ENCODE results near the gene POM121L12. TPM values are rescaled to one million over a fixed set of nuclear protein-coding genes. Genes with fewer than 3 reads are reported as not detected.

Gene POM121L12
- total RNA-seq, result not detected in 2 replicates

GRCh38 chr7:53035499-53036412 lies at the start of gene POM121L12:
TSS of gene POM121L12 (plus strand) at chr7:53035633. CDS start at chr7:53035672, 39 bp downstream.
- Mint-ChIP-seq H3K4me3 (no peak within 1 kb of the TSS), H3K27ac (no peak within 1 kb of the TSS), H3K27me3 (ENCODE audit: insufficient read depth) (no peaks in the 10 kb centered on the region), H3K4me1 (ENCODE audit: low read depth) (no peaks in the 10 kb centered on the region), H3K9me3 (peaks cover 41% of the 10 kb centered on the region), H3K36me3 (ENCODE audit: low read depth) (no peaks in the 10 kb centered on the region)
- no peak for DNase-seq (ENCODE audit: low spot score)
- intact Hi-C loops (cut with micrococcal nuclease), result no loop called here

- no peak for DNase-seq (ENCODE audit: low spot score)
- intact Hi-C loops (cut with micrococcal nuclease), result no loop called here
- no peaks in the 10 kb centered on the region for H3K4me1 Mint-ChIP-seq (ENCODE audit: low read depth)
- H3K36me3 Mint-ChIP-seq (ENCODE audit: low read depth), result no peaks in the 10 kb centered on the region
- no peak overlapping the region for H3K27ac Mint-ChIP-seq
- H3K27me3 Mint-ChIP-seq (ENCODE audit: insufficient read depth), result no peaks in the 10 kb centered on the region
- peaks cover 55% of the 10 kb centered on the region for H3K9me3 Mint-ChIP-seq
- H3K4me3 Mint-ChIP-seq, result no peak overlapping the region
Measured at GRCh38 chr7:52992001-52992400, 43.4 kb upstream of the POM121L12 start.

GRCh38 chr7:52992479-52993162 lies 42.8 kb upstream of the POM121L12 start:
- DNase-seq (ENCODE audit: low spot score), result no peak
- H3K9me3 Mint-ChIP-seq, result peaks cover 50% of the 10 kb centered on the region

DNA sequence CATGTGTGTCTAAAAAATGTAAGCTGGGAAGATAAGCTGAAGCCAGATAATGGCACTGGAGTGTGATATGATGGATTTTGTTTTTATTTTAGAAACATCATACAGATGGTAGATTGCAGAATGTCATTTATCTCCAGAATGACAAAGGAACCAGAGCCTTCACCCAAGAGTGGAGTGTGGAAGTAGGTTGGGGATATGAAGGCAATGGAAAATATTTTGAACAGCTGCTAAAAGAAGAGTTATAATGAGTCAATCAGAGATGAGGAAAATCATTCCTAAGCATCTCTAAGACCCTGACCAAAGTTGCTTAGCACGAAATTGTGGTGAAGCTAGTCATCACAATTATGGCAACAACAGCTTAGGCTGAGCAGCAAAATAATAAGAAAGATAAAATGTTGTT lies 39.8 kb upstream of the POM121L12 start:
- Mint-ChIP-seq H3K4me3 (no peak overlapping the region), H3K36me3 (ENCODE audit: low read depth) (no peaks in the 10 kb centered on the region), H3K27ac (no peak overlapping the region), H3K9me3 (peaks cover 36% of the 10 kb centered on the region), H3K4me1 (ENCODE audit: low read depth) (no peaks in the 10 kb centered on the region), H3K27me3 (ENCODE audit: insufficient read depth) (no peaks in the 10 kb centered on the region)
- no peak for DNase-seq (ENCODE audit: low spot score)
- intact Hi-C loops (cut with micrococcal nuclease), result no loop called here

More at GRCh38 chr7:52992479-52993162, 42.8 kb upstream of the POM121L12 start:
- no peak overlapping the region for H3K4me3 Mint-ChIP-seq
- no peak overlapping the region for H3K27ac Mint-ChIP-seq
- intact Hi-C loops (cut with micrococcal nuclease), result no loop called here
- H3K27me3 Mint-ChIP-seq (ENCODE audit: insufficient read depth), result no peaks in the 10 kb centered on the region
- H3K36me3 Mint-ChIP-seq (ENCODE audit: low read depth), result no peaks in the 10 kb centered on the region
- no peaks in the 10 kb centered on the region for H3K4me1 Mint-ChIP-seq (ENCODE audit: low read depth)

DNA sequence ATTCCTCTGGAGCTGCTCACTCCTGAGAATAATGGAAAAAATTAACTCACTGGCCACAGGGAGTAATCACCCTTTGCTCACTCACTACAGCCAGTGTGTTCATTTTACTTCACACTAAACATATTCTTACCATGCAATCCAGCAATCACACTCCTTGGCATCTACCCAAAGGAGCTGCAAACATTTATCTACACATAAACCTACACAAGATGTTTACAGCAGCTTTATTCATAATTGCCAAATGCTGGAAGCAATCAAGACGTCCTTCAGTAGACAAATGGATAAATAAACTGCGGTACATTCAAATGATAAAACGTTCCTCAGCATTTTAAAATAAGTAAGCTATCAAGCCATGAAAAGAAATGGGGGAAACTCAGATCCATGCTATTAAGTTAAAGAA lies 34.2 kb upstream of the POM121L12 start:
- Mint-ChIP-seq H3K4me3 (no peak overlapping the region), H3K27ac (no peak overlapping the region), H3K4me1 (ENCODE audit: low read depth) (no peaks in the 10 kb centered on the region), H3K27me3 (ENCODE audit: insufficient read depth) (no peaks in the 10 kb centered on the region), H3K36me3 (ENCODE audit: low read depth) (no peaks in the 10 kb centered on the region), H3K9me3 (peaks cover 27% of the 10 kb centered on the region)
- intact Hi-C loops (cut with micrococcal nuclease), result no loop called here
- no peak for DNase-seq (ENCODE audit: low spot score)

- Mint-ChIP-seq H3K4me1 (ENCODE audit: low read depth) (no peaks in the 10 kb centered on the region), H3K4me3 (no peak overlapping the region), H3K9me3 (peaks cover 33% of the 10 kb centered on the region), H3K27me3 (ENCODE audit: insufficient read depth) (no peaks in the 10 kb centered on the region), H3K27ac (no peak overlapping the region), H3K36me3 (ENCODE audit: low read depth) (no peaks in the 10 kb centered on the region)
- no peak for DNase-seq (ENCODE audit: low spot score)
- intact Hi-C loops (cut with micrococcal nuclease), result no loop called here
Measured at GRCh38 chr7:53002389-53002788, 33.0 kb upstream of the POM121L12 start.

GRCh38 chr7:53003653-53004445 lies 31.6 kb upstream of the POM121L12 start:
- intact Hi-C loops (cut with micrococcal nuclease), result no loop called here
- no peaks in the 10 kb centered on the region for H3K27me3 Mint-ChIP-seq (ENCODE audit: insufficient read depth)
- H3K4me3 Mint-ChIP-seq, result no peak overlapping the region
- H3K36me3 Mint-ChIP-seq (ENCODE audit: low read depth), result no peaks in the 10 kb centered on the region
- H3K4me1 Mint-ChIP-seq (ENCODE audit: low read depth), result no peaks in the 10 kb centered on the region
- no peak for DNase-seq (ENCODE audit: low spot score)
- H3K9me3 Mint-ChIP-seq, result peaks cover 33% of the 10 kb centered on the region
- H3K27ac Mint-ChIP-seq, result no peak overlapping the region

DNA sequence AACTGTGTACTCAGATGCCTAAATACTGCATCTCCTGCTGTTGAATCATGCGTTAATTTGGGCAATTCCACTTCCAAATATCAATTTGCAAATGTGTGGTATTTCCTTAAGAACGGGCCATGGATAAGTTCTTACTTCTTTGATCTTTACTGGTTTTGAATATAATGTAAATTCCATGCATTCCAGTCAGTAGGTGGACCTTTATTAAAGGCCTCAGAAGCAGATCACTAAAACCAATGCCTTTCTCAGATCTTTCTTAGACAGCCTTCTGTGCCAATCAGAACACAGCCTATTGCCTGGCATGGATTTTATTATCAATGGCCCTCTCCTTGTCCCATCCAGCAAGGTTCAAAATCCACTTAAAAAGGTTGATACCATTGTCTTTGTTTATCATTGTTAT lies 21.5 kb upstream of the POM121L12 start:
- no peak for DNase-seq (ENCODE audit: low spot score)
- Mint-ChIP-seq H3K4me3 (no peak overlapping the region), H3K9me3 (peaks cover 21% of the 10 kb centered on the region), H3K4me1 (ENCODE audit: low read depth) (no peaks in the 10 kb centered on the region), H3K36me3 (ENCODE audit: low read depth) (no peaks in the 10 kb centered on the region), H3K27me3 (ENCODE audit: insufficient read depth) (no peaks in the 10 kb centered on the region), H3K27ac (no peak overlapping the region)
- intact Hi-C loops (cut with micrococcal nuclease), result no loop called here

DNA sequence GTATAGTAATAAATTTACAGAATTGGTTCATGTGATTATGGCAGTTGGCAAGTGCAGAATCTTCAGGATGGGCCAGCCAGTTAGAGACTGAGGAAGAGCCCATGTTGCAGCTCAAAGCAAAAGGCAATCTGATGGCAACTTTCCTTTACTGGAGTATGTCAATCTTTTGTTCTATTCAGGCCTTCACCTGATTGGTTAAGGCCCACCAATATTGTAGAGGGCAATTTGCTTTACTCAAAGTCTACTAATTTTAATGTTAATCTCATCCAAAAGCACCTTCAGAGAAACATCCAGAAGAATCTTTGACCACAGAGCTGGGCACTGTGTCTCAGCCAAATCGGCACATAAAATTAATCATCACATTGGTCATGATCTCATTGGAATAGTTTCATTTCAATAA lies 20.0 kb upstream of the POM121L12 start:
- Mint-ChIP-seq H3K4me3 (no peak overlapping the region), H3K27me3 (ENCODE audit: insufficient read depth) (no peaks in the 10 kb centered on the region), H3K4me1 (ENCODE audit: low read depth) (no peaks in the 10 kb centered on the region), H3K27ac (no peak overlapping the region), H3K36me3 (ENCODE audit: low read depth) (no peaks in the 10 kb centered on the region), H3K9me3 (peaks cover 14% of the 10 kb centered on the region)
- intact Hi-C loops (cut with micrococcal nuclease), result no loop called here
- no peak for DNase-seq (ENCODE audit: low spot score)

GRCh38 chr7:53022893-53023292 lies 12.5 kb upstream of the POM121L12 start:
- no peak overlapping the region for H3K27ac Mint-ChIP-seq
- H3K36me3 Mint-ChIP-seq (ENCODE audit: low read depth), result no peaks in the 10 kb centered on the region
- peaks cover 4% of the 10 kb centered on the region for H3K9me3 Mint-ChIP-seq
- H3K4me3 Mint-ChIP-seq, result no peak overlapping the region
- intact Hi-C loops (cut with micrococcal nuclease), result no loop called here
- no peaks in the 10 kb centered on the region for H3K4me1 Mint-ChIP-seq (ENCODE audit: low read depth)
- no peak for DNase-seq (ENCODE audit: low spot score)
- H3K27me3 Mint-ChIP-seq (ENCODE audit: insufficient read depth), result no peaks in the 10 kb centered on the region

DNA sequence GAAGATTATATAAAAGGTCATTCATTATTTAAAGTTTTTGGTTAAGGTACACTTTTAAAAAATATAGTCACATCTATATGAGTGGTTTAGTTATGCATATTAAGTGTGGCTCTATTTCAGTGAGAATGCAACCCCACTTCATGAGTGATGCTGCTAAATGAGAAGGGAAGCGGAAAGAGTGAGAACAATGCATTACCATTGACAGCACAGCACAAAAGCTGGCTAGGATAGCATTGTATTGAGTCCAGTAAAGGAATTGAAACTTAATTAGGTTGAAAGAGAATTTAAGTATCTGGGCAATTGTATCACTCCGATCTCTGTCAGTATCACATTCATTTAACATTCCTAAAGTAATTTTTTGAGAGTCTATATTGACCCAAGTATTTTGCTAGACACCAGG lies 13.2 kb downstream of the POM121L12 start:
- Mint-ChIP-seq H3K27me3 (ENCODE audit: insufficient read depth) (no peaks in the 10 kb centered on the region), H3K36me3 (ENCODE audit: low read depth) (no peaks in the 10 kb centered on the region), H3K27ac (no peak overlapping the region), H3K4me3 (no peak overlapping the region), H3K4me1 (ENCODE audit: low read depth) (no peaks in the 10 kb centered on the region), H3K9me3 (peaks cover 20% of the 10 kb centered on the region)
- intact Hi-C loops (cut with micrococcal nuclease), result no loop called here
- DNase-seq (ENCODE audit: low spot score), result no peak

DNA sequence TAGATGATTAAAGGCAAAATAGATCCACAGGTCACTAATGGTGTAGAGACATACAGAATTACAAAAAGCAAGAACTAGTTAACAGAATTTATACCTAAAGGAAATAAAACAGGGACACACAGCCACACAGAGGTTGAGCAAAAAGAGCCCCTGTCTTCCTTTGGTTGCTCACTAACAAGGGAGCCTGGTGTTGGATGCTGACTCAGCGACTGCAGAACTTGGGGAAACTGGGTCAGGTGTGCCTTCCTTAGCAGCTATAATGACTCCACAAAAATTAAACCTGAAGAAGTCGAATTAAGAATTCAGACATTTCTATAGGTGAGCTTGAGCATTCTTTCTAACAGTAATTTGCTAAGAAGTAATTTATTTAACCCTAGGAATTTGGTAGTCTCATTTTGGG lies 15.0 kb downstream of the POM121L12 start:
- H3K4me3 Mint-ChIP-seq, result no peak overlapping the region
- H3K4me1 Mint-ChIP-seq (ENCODE audit: low read depth), result no peaks in the 10 kb centered on the region
- H3K36me3 Mint-ChIP-seq (ENCODE audit: low read depth), result no peaks in the 10 kb centered on the region
- intact Hi-C loops (cut with micrococcal nuclease), result no loop called here
- peaks cover 17% of the 10 kb centered on the region for H3K9me3 Mint-ChIP-seq
- no peaks in the 10 kb centered on the region for H3K27me3 Mint-ChIP-seq (ENCODE audit: insufficient read depth)
- H3K27ac Mint-ChIP-seq, result no peak overlapping the region
- no peak for DNase-seq (ENCODE audit: low spot score)

DNA sequence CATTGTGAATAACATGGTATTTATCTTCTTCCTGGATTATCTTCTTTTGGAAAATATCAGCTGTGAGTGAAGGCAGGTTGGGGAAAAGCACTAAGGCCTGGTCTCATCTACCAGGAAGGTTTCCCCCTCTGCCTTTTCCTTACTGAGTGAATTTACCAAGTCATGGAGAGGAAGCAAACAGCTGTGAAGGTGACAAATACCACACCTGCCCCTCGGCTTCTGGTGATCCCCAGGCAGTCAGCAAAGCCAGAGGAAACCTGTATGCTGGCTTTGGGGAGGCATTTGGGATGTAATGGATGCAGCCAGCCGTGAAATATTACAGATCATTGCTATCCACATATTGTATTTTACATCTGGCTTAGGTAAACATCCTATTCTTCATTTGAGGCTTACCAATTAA lies 24.2 kb downstream of the POM121L12 start:
- Mint-ChIP-seq H3K4me1 (ENCODE audit: low read depth) (no peaks in the 10 kb centered on the region), H3K9me3 (peaks cover 24% of the 10 kb centered on the region)

More for the DNA sequence above, 24.2 kb downstream of the POM121L12 start:
- Mint-ChIP-seq H3K4me3 (no peak overlapping the region), H3K27ac (no peak overlapping the region), H3K27me3 (ENCODE audit: insufficient read depth) (no peaks in the 10 kb centered on the region), H3K36me3 (ENCODE audit: low read depth) (no peaks in the 10 kb centered on the region)
- intact Hi-C loops (cut with micrococcal nuclease), result no loop called here
- DNase-seq (ENCODE audit: low spot score), result no peak

All from activated T-helper 1 cell treated with anti-CD3 and anti-CD28 coated beads, Interleukin-12 subunit alpha, Interleukin-12 subunit beta, Interleukin-2, Interleukin-4 antibody, amounts not matched to agents 30 ng/mL and 10 ng/mL and 1 ng/mL, durations not matched to agents 14 hours and 24 hours and 36 hours (primary cell).